ENCODE measurements around the gene NCAPH2.

DNA sequence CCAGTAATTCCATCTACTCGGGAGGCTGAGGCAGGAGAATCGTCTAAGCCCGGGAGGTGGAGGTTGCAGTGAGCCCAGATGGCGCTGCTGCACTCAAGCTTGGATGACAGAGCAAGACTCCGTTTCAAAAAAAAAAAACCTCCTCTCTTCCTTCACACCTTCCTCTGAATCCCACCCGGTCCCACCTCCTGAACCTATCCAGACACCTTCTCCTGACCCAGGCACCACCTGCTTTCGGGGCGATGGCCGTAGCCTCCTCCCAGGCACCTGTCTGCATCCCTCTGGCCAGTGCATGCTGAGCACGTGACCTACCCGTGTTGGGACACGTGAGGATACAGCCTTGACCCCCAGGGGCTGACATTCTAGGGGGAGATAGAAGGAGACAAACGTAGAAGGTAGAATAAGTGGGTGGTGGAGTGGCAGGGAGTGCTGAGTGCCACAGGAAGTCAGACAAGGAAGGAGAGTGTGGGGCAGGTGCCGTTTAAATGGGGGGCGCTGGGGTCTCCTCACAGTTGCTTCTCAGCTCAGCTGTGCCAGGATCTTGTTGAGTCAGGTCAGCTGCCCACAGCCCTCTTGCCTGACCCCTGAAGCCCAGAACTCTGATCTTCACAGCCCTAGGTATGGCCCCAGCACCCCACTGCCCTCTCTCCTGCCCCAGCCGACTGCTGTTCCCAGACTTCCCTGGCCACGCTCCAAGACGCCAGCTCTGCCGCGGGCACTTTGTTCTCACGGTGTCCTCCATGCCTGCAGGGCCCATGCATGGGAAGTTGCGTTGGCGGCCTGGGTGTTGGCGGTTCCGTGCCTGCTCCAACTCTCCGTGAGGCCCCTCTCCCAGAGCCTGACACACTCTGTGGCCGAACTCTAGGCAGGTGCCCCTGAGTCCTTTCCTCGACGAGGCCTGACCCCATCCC lies 22.5 kb upstream of the NCAPH2 start:
- TF ChIP-seq, protein P1, sequence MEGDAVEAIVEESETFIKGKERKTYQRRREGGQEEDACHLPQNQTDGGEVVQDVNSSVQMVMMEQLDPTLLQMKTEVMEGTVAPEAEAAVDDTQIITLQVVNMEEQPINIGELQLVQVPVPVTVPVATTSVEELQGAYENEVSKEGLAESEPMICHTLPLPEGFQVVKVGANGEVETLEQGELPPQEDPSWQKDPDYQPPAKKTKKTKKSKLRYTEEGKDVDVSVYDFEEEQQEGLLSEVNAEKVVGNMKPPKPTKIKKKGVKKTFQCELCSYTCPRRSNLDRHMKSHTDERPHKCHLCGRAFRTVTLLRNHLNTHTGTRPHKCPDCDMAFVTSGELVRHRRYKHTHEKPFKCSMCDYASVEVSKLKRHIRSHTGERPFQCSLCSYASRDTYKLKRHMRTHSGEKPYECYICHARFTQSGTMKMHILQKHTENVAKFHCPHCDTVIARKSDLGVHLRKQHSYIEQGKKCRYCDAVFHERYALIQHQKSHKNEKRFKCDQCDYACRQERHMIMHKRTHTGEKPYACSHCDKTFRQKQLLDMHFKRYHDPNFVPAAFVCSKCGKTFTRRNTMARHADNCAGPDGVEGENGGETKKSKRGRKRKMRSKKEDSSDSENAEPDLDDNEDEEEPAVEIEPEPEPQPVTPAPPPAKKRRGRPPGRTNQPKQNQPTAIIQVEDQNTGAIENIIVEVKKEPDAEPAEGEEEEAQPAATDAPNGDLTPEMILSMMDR (IDR thresholded peaks at IDR 0.05) = no peak
- no peak for TF ChIP-seq POLR2A (IDR thresholded peaks at IDR 0.05)

Data from uterus (tissue), 2 donors.